Daoy (cell line): ENCODE data around the gene GUCY1A2. TPM values are rescaled to one million over a fixed set of nuclear protein-coding genes. Genes with fewer than 3 reads are reported as not detected.
"Not testable (repeated sequence)": the region's sequence is repeated elsewhere in the genome, so short reads cannot be mapped to it uniquely, and the experiment has no call there.

Experiments used
- DNase-seq: peaks from one replicate; pipeline ENCODE4 v3.0.0-alpha.2; 2015; ENCODE audit warnings: low read depth
- total RNA-seq: library from RNA; depleted of rRNA; stranded (reverse); fragments of >200 nt; shearing (Covaris generic); gene quantifications from 2 replicates; pipeline ENCODE4 v1.2.3, GENCODE V29; 2014

Gene GUCY1A2
- total RNA-seq, 1 experiment from 2014 or later = 1.1 TPM

DNA sequence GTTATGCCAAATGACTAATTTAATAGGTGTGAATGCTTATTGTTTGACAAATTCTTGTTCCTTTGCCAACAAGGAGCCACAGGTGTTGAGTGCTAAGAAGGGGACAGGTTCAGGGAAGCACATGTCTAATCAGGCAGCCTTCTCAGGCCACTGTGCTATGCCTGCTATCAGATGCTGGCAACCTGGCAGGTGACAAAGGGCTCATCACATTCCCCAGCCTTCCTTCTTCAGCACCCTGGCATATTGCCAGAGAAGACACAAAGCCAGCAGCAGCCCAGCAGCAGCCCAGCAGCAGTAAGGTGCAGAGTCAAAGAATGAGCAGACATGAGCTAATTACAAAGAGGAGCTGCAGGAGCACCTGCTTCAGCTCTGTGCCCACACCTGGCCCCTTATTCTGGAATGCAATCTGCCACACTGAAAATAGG is 68.2 kb downstream of the GUCY1A2 start:
- no peak for DNase-seq

- DNase-seq = no peak
Measured at GRCh38 chr11:106943089-106943488, 75.2 kb downstream of the GUCY1A2 start.

DNA sequence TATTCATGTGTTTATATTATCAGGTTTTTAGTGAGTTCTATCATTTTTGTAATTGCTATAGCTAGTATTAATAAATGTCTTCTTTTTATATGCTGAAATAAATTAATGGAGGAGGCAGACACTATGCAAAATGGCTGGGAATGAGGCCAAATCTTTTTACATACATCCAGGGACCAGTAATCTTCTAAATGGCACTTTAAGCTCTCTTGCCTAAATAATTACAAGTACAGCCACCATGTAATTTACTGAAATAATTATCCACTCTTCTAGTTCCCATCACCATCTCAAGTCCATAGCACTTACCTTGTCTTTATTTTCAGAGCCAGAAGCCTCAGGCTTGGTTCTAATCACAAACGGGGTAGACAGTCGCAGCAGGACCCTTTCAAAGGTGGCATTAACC is 79.1 kb downstream of the GUCY1A2 start:
- no peak for DNase-seq

DNA sequence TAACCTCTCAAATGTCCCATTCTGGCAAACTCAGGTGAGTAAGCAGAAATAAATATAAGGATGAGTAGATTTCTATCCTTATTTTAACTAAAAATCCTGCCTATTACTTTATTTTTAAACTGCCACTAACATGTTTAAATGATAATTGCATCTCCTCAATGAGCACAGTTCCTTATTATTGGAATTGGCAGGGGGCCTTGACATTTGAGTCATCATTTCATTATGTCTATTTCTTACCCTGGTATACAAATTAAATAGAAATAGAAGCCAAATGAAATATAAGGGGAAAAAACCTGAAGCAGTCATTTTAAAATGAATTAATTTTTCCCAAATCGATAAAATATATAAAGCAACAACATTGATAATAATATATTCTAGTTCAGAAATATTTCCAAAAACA is 81.2 kb downstream of the GUCY1A2 start:
- DNase-seq = no peak

DNA sequence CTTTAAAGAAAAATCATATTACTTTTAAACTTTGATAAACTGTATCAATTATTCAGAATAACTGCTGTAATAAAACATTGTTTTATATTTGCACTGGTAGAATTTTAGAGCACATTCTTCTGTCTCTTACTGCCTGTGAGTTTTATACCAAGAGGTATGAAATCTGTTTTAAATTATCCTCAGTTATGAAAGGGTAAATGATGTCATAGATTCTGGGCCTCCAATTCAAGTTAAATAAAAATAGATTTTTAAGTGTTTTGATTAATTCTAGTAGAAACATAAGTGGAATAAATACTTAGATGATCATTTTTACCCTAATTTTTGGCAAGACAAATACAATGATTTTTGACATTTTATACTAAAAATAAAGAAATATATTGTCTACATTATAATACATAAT is 93.0 kb downstream of the GUCY1A2 start:
- no peak for DNase-seq

GRCh38 chr11:106920899-106921509 is 97.3 kb downstream of the GUCY1A2 start:
- DNase-seq = no peak

DNA sequence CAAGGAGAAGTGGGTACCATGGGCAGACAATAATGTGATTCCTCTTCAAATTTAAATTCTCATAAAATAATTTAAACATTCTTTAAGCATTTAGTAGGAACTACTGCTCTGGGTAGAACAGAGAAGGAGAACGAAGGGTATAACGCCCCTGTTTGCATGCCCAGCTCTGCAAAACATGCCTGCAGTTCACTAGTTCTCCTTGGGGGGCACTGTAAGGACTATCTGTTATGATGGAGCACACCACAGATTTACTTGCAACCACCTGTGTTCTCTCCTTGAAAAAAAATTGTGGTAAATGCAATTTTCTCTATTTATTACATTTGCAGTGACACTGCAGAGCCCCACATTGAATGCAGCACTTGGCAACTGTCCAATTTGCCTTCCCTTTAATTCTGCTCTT is 100.3 kb downstream of the GUCY1A2 start:
- DNase-seq = no peak

DNA sequence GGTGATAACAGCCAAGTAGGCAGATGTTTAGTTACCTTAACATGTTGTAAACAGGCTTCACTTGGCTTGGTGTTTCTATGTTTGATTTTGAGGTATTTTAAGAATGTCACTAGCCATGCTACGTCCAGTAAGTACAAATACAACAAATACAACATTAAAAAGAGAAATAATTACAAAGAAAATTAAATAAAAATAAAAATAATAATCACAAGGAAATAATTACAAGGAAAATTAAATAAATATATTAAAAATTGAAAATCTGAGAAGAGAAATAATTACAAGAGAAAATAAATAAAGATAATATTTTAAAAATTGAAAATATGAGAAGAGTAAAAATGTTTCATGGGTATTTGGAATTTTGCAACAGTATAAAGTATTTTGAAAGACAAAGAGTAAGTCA is 103.9 kb downstream of the GUCY1A2 start:
- DNase-seq = no peak

DNA sequence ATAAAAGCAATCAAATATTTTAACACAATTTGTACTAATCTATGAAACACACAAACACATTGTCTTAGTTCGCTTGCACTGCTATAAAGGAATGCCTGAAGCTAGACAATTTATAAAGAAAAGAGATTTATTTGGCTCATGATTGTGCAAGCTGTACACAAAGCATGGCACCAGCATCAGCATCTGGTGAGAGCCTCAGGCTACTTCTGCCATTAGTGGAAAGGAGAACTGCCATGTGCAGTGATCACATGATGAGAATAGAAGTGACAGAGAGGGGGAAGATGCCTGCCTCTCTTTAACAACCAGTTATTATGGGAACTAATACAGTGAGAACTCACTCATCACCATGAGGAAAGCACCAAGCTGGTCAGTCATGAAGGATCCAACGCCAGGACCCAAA is 105.1 kb downstream of the GUCY1A2 start:
- DNase-seq = no peak

DNA sequence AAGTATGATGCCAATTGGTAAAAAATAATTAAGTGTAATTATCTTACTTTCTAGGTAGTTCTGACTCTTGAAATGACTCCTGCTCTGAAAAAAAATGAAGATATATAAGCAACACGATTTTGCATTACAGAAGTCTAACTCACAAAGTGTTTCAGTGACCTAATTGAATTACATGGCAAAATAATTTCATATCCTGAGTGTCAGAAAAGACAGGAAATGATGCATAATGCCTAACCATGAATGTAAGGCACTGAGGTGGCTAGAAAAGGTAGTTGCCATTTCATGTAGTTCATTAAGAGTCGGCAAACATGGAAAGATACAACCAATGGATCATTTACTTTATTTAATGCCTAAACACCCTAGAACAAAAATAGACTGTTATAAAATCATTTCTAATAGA is 113.5 kb downstream of the GUCY1A2 start:
- peak; percentile 1 for DNase-seq

- no peak for DNase-seq
Measured at GRCh38 chr11:106889718-106890117, 128.6 kb downstream of the GUCY1A2 start.

GRCh38 chr11:106888386-106888785 is 129.9 kb downstream of the GUCY1A2 start:
- no peak for DNase-seq

GRCh38 chr11:106883693-106884092 is 134.6 kb downstream of the GUCY1A2 start:
- DNase-seq = not testable (repeated sequence)

DNA sequence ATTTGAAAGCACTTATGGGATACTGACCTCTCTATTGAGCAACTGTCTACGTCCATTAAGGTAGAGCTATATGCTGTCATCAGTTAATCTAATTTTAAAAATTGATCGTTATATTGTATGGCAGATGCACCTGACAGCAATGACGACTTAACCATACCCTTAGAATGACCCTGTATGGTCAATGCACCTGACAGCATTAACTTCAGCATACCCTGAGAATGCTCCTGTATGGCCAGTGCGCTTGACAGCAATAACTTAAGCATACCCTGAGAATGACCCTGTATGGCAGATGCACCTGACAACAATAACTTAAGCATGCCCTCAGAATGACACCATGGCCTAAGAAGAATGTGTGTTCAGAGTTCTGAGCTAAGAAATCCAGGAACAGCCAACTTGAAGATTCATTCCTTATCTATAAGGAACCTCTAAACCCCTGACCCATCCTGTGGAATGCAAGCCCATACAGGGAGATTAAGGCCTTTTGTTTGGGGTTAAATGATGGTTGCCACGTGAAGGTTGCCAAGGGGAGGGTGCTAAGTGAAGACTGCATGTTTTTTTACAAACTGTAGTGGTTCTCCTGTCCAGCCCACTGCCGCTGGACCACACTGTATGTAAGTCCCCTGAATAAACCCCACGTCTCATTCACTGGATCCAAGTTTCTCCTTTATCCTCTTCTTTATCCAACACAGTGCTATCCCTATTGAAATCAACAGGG is 138.3 kb downstream of the GUCY1A2 start:
- no peak for DNase-seq

DNA sequence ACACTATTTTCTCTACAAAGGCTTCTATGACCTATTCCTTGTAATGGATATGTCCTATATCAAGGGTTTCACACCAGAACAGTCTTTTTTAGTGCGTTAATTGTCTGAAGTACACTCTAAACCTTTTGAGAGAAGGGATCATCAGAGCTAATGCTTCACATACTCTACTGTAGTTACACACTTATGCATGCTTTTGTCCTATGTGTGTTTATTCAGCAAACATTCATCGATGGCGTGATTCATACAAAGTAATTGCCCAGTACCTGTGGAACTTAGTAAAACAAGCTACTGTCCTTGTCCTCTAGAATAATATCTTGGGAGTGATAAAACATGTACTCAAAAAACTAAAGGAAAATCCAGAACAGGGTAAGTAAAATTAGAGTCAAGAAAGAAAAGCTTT is 139.2 kb downstream of the GUCY1A2 start:
- DNase-seq = no peak

- no peak for DNase-seq
Measured at GRCh38 chr11:106875013-106875412, 143.3 kb downstream of the GUCY1A2 start.

DNA sequence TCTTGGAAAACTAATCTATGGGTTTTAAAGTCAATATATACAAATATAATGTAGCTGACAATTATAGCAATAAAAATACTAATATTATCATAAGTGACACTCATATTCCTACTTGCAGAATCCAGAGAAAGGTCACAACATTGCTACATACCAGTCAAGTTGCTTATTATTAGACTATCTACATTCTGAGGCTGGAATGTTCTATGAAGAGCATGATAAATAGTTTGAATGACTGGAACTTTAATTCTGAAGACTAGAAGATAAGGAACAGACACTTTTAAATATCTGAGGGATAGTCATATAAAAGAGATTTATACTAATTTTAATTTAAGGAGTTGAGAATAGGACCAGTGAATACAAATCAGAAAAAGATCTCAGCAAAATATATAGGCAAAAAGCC is 146.0 kb downstream of the GUCY1A2 start:
- DNase-seq = no peak

GRCh38 chr11:106858200-106858599 is 160.1 kb downstream of the GUCY1A2 start:
- no peak for DNase-seq

- DNase-seq = no peak
Measured at GRCh38 chr11:106856566-106856965, 161.7 kb downstream of the GUCY1A2 start.

GRCh38 chr11:106854429-106854828 is 163.8 kb downstream of the GUCY1A2 start:
- no peak for DNase-seq

DNA sequence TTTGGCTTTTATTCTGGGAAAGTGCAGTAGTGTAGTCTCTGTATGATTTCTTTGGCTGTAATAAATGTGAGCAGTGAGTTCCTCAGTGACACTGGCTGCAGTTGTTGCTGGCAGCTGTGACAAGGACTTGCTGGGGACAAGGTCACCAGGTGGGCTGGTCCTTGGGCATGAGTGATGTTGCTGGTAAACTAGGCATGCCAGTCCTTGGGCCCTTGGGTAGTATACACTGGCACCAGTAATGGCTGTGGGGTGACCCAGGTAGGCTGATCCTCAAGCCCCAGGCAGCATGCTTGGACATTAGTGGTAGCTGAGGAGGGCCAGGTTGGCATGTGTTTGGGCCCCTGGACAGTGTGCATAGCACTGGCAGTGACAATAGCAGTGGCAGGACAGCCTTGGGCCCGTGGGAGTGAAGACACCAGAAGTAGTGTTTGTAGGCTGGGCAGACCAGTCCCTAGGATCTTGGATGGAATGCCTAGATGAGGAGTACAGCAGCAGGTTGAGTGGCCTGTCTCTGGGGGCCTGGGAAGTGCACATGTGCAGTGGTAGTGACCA is 164.3 kb downstream of the GUCY1A2 start:
- DNase-seq = no peak

GRCh38 chr11:106852779-106853178 is 165.5 kb downstream of the GUCY1A2 start:
- no peak for DNase-seq

- DNase-seq = no peak
Measured at GRCh38 chr11:106848526-106848925, 169.8 kb downstream of the GUCY1A2 start.
